AG10803 (cell line): Measurements from ENCODE around the gene PJA1.

ENCODE experiments used
- DNase-seq: peaks from one replicate; pipeline ENCODE4 v3.0.0; 2010; ENCODE audit warnings: low read depth
- H3K4me3 ChIP-seq: 2 replicates; pipeline ENCODE4 v1.5.1; 2011; ENCODE audit warnings: mild to moderate bottlenecking, low read length, control low read depth
- CTCF ChIP-seq: conservative IDR thresholded peaks from 2 replicates; pipeline ENCODE4 v1.5.1; 2011; ENCODE audit warnings: mild to moderate bottlenecking, low read length, control low read depth, inconsistent platforms

Gene PJA1

GRCh38 chrX:69151866-69152284 lies 13.4 kb downstream of the PJA1 start:
- DNase-seq, result no peak
- TF ChIP-seq CTCF, result no peak
- no peak overlapping the region for H3K4me3 ChIP-seq

- H3K4me3 ChIP-seq, result no peak overlapping the region
- DNase-seq, result no peak
- TF ChIP-seq CTCF, result no peak
Measured at GRCh38 chrX:69150281-69150960, 14.8 kb downstream of the PJA1 start.

DNA sequence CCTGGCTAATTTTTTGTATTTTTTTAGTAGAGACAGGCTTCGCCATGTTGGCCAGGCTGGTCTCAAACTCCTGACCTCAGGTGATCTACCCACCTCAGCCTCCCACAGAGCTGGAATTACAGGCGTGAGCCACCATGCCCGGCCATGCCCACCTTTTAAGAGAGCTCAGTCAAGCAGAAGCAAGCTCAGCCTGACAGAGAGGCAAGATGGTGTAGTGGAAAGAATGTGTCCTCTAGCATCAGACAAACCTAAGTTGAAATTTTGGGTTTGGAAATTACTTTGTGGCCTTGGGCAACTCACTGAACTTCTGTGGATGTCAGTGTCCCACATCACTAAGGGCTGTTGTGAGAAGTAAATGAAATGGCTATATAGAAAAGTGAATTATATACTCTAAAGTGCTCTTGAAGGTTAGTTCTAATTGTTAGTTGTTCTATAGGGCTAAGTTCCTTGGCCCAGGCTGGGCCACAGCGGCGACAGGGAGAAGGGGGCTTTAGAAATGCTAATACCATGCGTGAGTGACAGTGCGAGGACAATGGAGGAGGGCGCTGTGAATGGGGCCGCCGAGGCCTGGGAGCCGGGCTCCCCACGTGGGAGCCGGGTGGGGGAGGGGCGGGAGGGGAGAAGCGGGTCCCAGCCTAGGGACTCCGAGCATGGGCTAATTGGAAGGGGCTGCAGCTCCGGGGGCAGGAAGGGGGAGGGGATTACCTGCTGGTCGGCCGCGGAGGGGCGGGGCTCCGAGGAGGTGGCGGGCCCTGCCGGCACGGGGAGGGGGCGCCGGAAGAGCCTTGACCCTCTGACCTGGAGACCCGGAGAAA lies 15.6 kb downstream of the PJA1 start:
- DNase-seq, result no peak
- no peak overlapping the region for H3K4me3 ChIP-seq
- TF ChIP-seq CTCF, result no peak

GRCh38 chrX:69148946-69149345 lies 16.3 kb downstream of the PJA1 start:
- DNase-seq, result no peak
- TF ChIP-seq CTCF, result no peak
- no peak overlapping the region for H3K4me3 ChIP-seq

- TF ChIP-seq CTCF, result no peak
- no peak for DNase-seq
Measured at GRCh38 chrX:69146739-69147138, 18.5 kb downstream of the PJA1 start.

GRCh38 chrX:69145714-69146113 lies 19.5 kb downstream of the PJA1 start:
- TF ChIP-seq CTCF, result no peak
- H3K4me3 ChIP-seq, result no peak overlapping the region
- DNase-seq, result no peak

More at GRCh38 chrX:69146739-69147138, 18.5 kb downstream of the PJA1 start:
- no peak overlapping the region for H3K4me3 ChIP-seq
